NCI-H510A treated with DMSO at 0.1 percent for 48 hours (cell line): ENCODE results near the gene FBXL20.
"Not testable (repeated sequence)": the region's sequence is repeated elsewhere in the genome, so short reads cannot be mapped to it uniquely, and the experiment has no call there.

Source experiments
- DNase-seq: peaks from one replicate; lab custom pipeline; 2025; lab: John Stamatoyannopoulos, UW

Gene FBXL20

GRCh38 chr17:39385040-39385439 is 16.4 kb downstream of the FBXL20 start:
- DNase-seq = no peak

GRCh38 chr17:39380144-39380543 is 21.3 kb downstream of the FBXL20 start:
- no peak for DNase-seq

- DNase-seq = no peak
Measured at GRCh38 chr17:39376434-39376833, 25.0 kb downstream of the FBXL20 start.

- DNase-seq = not testable (repeated sequence)
Measured at GRCh38 chr17:39367805-39368204, 33.6 kb downstream of the FBXL20 start.

GRCh38 chr17:39365872-39366271 is 35.6 kb downstream of the FBXL20 start:
- DNase-seq = no peak

- no peak for DNase-seq
Measured at GRCh38 chr17:39365242-39365641, 36.2 kb downstream of the FBXL20 start.

- no peak for DNase-seq
Measured at GRCh38 chr17:39364236-39365025, 37.0 kb downstream of the FBXL20 start.

GRCh38 chr17:39361064-39361463 is 40.4 kb downstream of the FBXL20 start:
- DNase-seq = no peak

GRCh38 chr17:39360537-39360936 is 40.9 kb downstream of the FBXL20 start:
- DNase-seq = no peak

GRCh38 chr17:39359994-39360393 is 41.4 kb downstream of the FBXL20 start:
- no peak for DNase-seq

- DNase-seq = no peak
Measured at GRCh38 chr17:39357986-39358385, 43.4 kb downstream of the FBXL20 start.

- DNase-seq = no peak
Measured at GRCh38 chr17:39357488-39357887, 43.9 kb downstream of the FBXL20 start.

GRCh38 chr17:39352986-39353385 is 48.4 kb downstream of the FBXL20 start:
- DNase-seq = no peak

- no peak for DNase-seq
Measured at GRCh38 chr17:39352511-39352910, 48.9 kb downstream of the FBXL20 start.

- DNase-seq = no peak
Measured at GRCh38 chr17:39351508-39351907, 49.9 kb downstream of the FBXL20 start.

- DNase-seq = no peak
Measured at GRCh38 chr17:39349246-39349645, 52.2 kb downstream of the FBXL20 start.

- DNase-seq = not testable (repeated sequence)
Measured at GRCh38 chr17:39346863-39347262, 54.6 kb downstream of the FBXL20 start.

GRCh38 chr17:39341541-39341940 is 59.9 kb downstream of the FBXL20 start:
- no peak for DNase-seq

GRCh38 chr17:39340731-39341130 is 60.7 kb downstream of the FBXL20 start:
- no peak for DNase-seq

- no peak for DNase-seq
Measured at GRCh38 chr17:39339272-39339671, 62.2 kb downstream of the FBXL20 start.

GRCh38 chr17:39337649-39338048 is 63.8 kb downstream of the FBXL20 start:
- DNase-seq = not testable (repeated sequence)

- DNase-seq = no peak
Measured at GRCh38 chr17:39335704-39336223, 65.7 kb downstream of the FBXL20 start.

- not testable (repeated sequence) for DNase-seq
Measured at GRCh38 chr17:39334008-39334744, 67.2 kb downstream of the FBXL20 start.
